H9 (cell line): ENCODE data around the gene TXNDC11. TPM values are rescaled to one million over a fixed set of nuclear protein-coding genes. Genes with fewer than 3 reads are reported as not detected.

Experiments
- DNase-seq: peaks from one replicate; pipeline ENCODE4 v3.0.0-alpha.2; 2017
- H2AFZ ChIP-seq: one replicate; pipeline ENCODE4 v1.6.1; 2013; ENCODE audit warnings: mild to moderate bottlenecking, low read length, control low read depth, moderate library complexity
- H2AK5ac ChIP-seq: 2 replicates; pipeline ENCODE4 v1.6.1; 2013; ENCODE audit warnings: low read length, control low read depth, mixed read lengths; ENCODE audit not compliant: insufficient read length
- H2BK120ac ChIP-seq: one replicate; pipeline ENCODE4 v1.6.1; 2013; ENCODE audit warnings: low read depth, mild to moderate bottlenecking, low read length, control low read depth, inconsistent platforms; ENCODE audit not compliant: poor library complexity, severe bottlenecking
- H2BK12ac ChIP-seq: 2 replicates; pipeline ENCODE4 v1.6.1; 2013; ENCODE audit warnings: low read length, control low read depth, mixed read lengths, low read depth; ENCODE audit not compliant: insufficient read length
- H2BK15ac ChIP-seq: 2 replicates; pipeline ENCODE4 v1.6.1; 2013; ENCODE audit warnings: low read depth, low read length, control low read depth
- H2BK20ac ChIP-seq: one replicate; pipeline ENCODE4 v1.6.1; 2013; ENCODE audit warnings: low read depth, mild to moderate bottlenecking, low read length, control low read depth, inconsistent platforms; ENCODE audit not compliant: poor library complexity, severe bottlenecking
- H2BK5ac ChIP-seq: 2 replicates; pipeline ENCODE4 v1.6.1; 2013; ENCODE audit warnings: low read length, control low read depth, mixed read lengths; ENCODE audit not compliant: insufficient read length
- H3K14ac ChIP-seq: 2 replicates; pipeline ENCODE4 v1.6.1; 2013; ENCODE audit warnings: low read length, control low read depth; ENCODE audit not compliant: insufficient read depth
- H3K18ac ChIP-seq: 2 replicates; pipeline ENCODE4 v1.6.1; 2013; ENCODE audit warnings: low read depth, mild to moderate bottlenecking, mixed read lengths, low read length, control low read depth; ENCODE audit not compliant: insufficient read length
- H3K23ac ChIP-seq: 2 replicates; pipeline ENCODE4 v1.6.1; 2013; ENCODE audit warnings: low read length, control low read depth, mixed read lengths, low read depth; ENCODE audit not compliant: insufficient read length
- H3K23me2 ChIP-seq: 2 replicates; pipeline ENCODE4 v1.6.1; 2013; ENCODE audit warnings: low read depth, mild to moderate bottlenecking, mixed read lengths, low read length, control low read depth; ENCODE audit not compliant: insufficient read length, poor library complexity, severe bottlenecking
- H3K27ac ChIP-seq: 2 replicates; pipeline ENCODE4 v1.5.1; 2013; ENCODE audit warnings: low read length, control low read depth, mixed read lengths, low read depth; ENCODE audit not compliant: insufficient read length
- H3K27me3 ChIP-seq: 2 replicates; pipeline ENCODE4 v1.6.1; 2013; ENCODE audit warnings: low read length, control low read depth, inconsistent platforms; ENCODE audit not compliant: insufficient read depth
- H3K4ac ChIP-seq: 2 replicates; pipeline ENCODE4 v1.6.1; 2013; ENCODE audit warnings: low read depth, mild to moderate bottlenecking, control low read depth, inconsistent platforms, low read length, moderate library complexity
- H3K4me1 ChIP-seq: 2 replicates; pipeline ENCODE4 v1.6.1; 2013; ENCODE audit warnings: low read length, control low read depth, inconsistent platforms; ENCODE audit not compliant: insufficient read depth
- H3K4me2 ChIP-seq: 2 replicates; pipeline ENCODE4 v1.6.1; 2013; ENCODE audit warnings: low read length, control low read depth, mixed read lengths; ENCODE audit not compliant: insufficient read length, insufficient read depth
- H3K56ac ChIP-seq: 2 replicates; pipeline ENCODE4 v1.6.1; 2013; ENCODE audit warnings: low read depth, mild to moderate bottlenecking, mixed read lengths, low read length, control low read depth; ENCODE audit not compliant: insufficient read length
- H3K79me1 ChIP-seq: 2 replicates; pipeline ENCODE4 v1.6.1; 2013; ENCODE audit warnings: low read depth, mild to moderate bottlenecking, moderate library complexity, low read length, control low read depth, inconsistent platforms; ENCODE audit not compliant: insufficient read depth, poor library complexity, severe bottlenecking
- H3K79me2 ChIP-seq: 2 replicates; pipeline ENCODE4 v1.6.1; 2013; ENCODE audit warnings: low read length, control low read depth, inconsistent platforms; ENCODE audit not compliant: insufficient read depth
- H3K9ac ChIP-seq: 2 replicates; pipeline ENCODE4 v1.6.1; 2013; ENCODE audit warnings: low read length, control low read depth, mixed read lengths; ENCODE audit not compliant: insufficient read length; ENCODE audit errors: extremely low read depth
- H3K9me3 ChIP-seq: one replicate; pipeline ENCODE4 v1.6.1; 2013; ENCODE audit warnings: low read depth, low read length, inconsistent platforms; ENCODE audit not compliant: control insufficient read depth
- H3T11ph ChIP-seq: one replicate; pipeline ENCODE4 v1.6.1; 2013; ENCODE audit warnings: mild to moderate bottlenecking, low read length, control low read depth, inconsistent platforms
- H4K20me1 ChIP-seq: one replicate; pipeline ENCODE4 v1.6.1; 2013; ENCODE audit not compliant: control insufficient read depth, insufficient read length, insufficient read depth
- H4K5ac ChIP-seq: 2 replicates; pipeline ENCODE4 v1.6.1; 2013; ENCODE audit warnings: low read depth, mild to moderate bottlenecking, mixed read lengths, low read length, control low read depth; ENCODE audit not compliant: insufficient read length
- H4K8ac ChIP-seq: replicated peaks from 2 replicates; pipeline ENCODE4 v1.6.1; 2013; ENCODE audit warnings: low read length, control low read depth, mixed read lengths, low read depth; ENCODE audit not compliant: insufficient read length
- H4K91ac ChIP-seq: 2 replicates; pipeline ENCODE4 v1.6.1; 2013; ENCODE audit warnings: low read depth, mild to moderate bottlenecking, moderate library complexity, mixed read lengths, low read length, control low read depth; ENCODE audit not compliant: insufficient read length
- H3K27ac Mint-ChIP-seq, 3 experiments: 2 replicates in 2 of 3; 3 replicates in 1 of 3; pipeline ENCODE4 v1.8.0; 2020 to 2021; ENCODE audit warnings: mixed read lengths in 3 of 3, mild to moderate bottlenecking in 1 of 3, moderate library complexity in 1 of 3
- H3K27me3 Mint-ChIP-seq: 2 replicates; pipeline ENCODE4 v1.8.0; 2021; ENCODE audit warnings: low read depth, mild to moderate bottlenecking, moderate library complexity, mixed read lengths
- H3K36me3 Mint-ChIP-seq, 3 experiments: 2 replicates in 2 of 3; 3 replicates in 1 of 3; pipeline ENCODE4 v1.8.0; 2020 to 2021; ENCODE audit warnings: low read depth in 3 of 3, mixed read lengths in 3 of 3; ENCODE audit not compliant: insufficient read depth in 1 of 3
- H3K4me1 Mint-ChIP-seq, 2 experiments: 2 replicates each; pipeline ENCODE4 v1.8.0; 2020; ENCODE audit warnings: mixed read lengths in 2 of 2
- H3K4me3 Mint-ChIP-seq, 2 experiments: 2 replicates in 1 of 2; 3 replicates in 1 of 2; pipeline ENCODE4 v1.8.0; 2020 to 2021; ENCODE audit warnings: mild to moderate bottlenecking in 2 of 2, mixed read lengths in 2 of 2, moderate library complexity in 1 of 2
- H3K9me3 Mint-ChIP-seq, 2 experiments: 2 replicates in 1 of 2; 3 replicates in 1 of 2; pipeline ENCODE4 v1.8.0; 2020; ENCODE audit warnings: mild to moderate bottlenecking in 2 of 2, mixed read lengths in 2 of 2, moderate library complexity in 1 of 2
- CTCF ChIP-seq: fragments of 200-600 bp; sonication (generic); conservative IDR thresholded peaks from 3 replicates; pipeline ENCODE4 v1.8.0; 2021; ENCODE audit warnings: antibody characterized with exemption, mild to moderate bottlenecking
- WGBS: extraction: QIAGEN DNeasy Blood & Tissue Kit; methylation state at CpG from one replicate; pipeline ENCODE4 v1.1.7; 2013; ENCODE audit warnings: missing lambda C conversion rate, low lambda C conversion rate, mixed read lengths; ENCODE audit not compliant: insufficient read length; ENCODE audit errors: extremely low coverage; 5-methylcytosine and 5-hydroxymethylcytosine counted together
- total RNA-seq: library from RNA; stranded (reverse); gene quantifications from 2 replicates; pipeline ENCODE4 v1.2.1, GENCODE V29; 2021

The TXNDC11 gene
- total RNA-seq, 1 experiment from 2014 or later: 12.2 TPM

GRCh38 chr16:11705311-11706025 is 37.2 kb downstream of the TXNDC11 start:
- Histone ChIP-seq H2AK5ac (no peak overlapping the region), H3K23ac (no peak overlapping the region), H3K27ac (no peak overlapping the region), H3K9me3 (no peaks in the 10 kb centered on the region), H2BK5ac (no peak overlapping the region), H3K79me1 (no peaks in the 10 kb centered on the region), H4K91ac (no peak overlapping the region), H2BK15ac (no peak overlapping the region), H3K79me2 (0 out of 2 replicates have a peak, but pooled peaks cover 2% of the 10 kb centered on the region), H3K56ac (no peak overlapping the region), H3K23me2 (no peaks in the 10 kb centered on the region), H2BK120ac (no peak overlapping the region), H4K20me1 (no peaks in the 10 kb centered on the region), H2AFZ (no peak overlapping the region), H3K18ac (no peak overlapping the region), H2BK20ac (no peak overlapping the region), H3K14ac (no peak overlapping the region), H4K8ac (no peak overlapping the region), H4K5ac (no peak overlapping the region), H3T11ph (no peak overlapping the region), H3K4ac (no peak overlapping the region), H3K4me1 (no peaks in the 10 kb centered on the region), H2BK12ac (no peak overlapping the region), H3K9ac (no peak overlapping the region), H3K27me3 (no peaks in the 10 kb centered on the region), H3K4me2 (no peak overlapping the region)
- no peak for TF ChIP-seq CTCF
- H3K27me3 Mint-ChIP-seq: no peaks in the 10 kb centered on the region
- no peaks in the 10 kb centered on the region for H3K9me3 Mint-ChIP-seq
- H3K27ac Mint-ChIP-seq: no peak overlapping the region
- WGBS: no CpG with 5 or more reads among the region's 6 CpGs
- H3K4me1 Mint-ChIP-seq: no peaks in the 10 kb centered on the region
- no peak overlapping the region for H3K4me3 Mint-ChIP-seq
- DNase-seq: no peak
- H3K36me3 Mint-ChIP-seq: peaks cover 0 to 18% (median 10%) of the 10 kb centered on the region in 3 experiments; a peak in 3 of 7 replicates
